ENCODE results near the gene COQ10A. TPM values are rescaled to one million over a fixed set of nuclear protein-coding genes. Genes with fewer than 3 reads are reported as not detected.
A peak's percentile ranks its signal among the peaks of the same experiment; 100 is the strongest.

Gene COQ10A
- total RNA-seq, 1 experiment from 2014 or later: 3.8 TPM

DNA sequence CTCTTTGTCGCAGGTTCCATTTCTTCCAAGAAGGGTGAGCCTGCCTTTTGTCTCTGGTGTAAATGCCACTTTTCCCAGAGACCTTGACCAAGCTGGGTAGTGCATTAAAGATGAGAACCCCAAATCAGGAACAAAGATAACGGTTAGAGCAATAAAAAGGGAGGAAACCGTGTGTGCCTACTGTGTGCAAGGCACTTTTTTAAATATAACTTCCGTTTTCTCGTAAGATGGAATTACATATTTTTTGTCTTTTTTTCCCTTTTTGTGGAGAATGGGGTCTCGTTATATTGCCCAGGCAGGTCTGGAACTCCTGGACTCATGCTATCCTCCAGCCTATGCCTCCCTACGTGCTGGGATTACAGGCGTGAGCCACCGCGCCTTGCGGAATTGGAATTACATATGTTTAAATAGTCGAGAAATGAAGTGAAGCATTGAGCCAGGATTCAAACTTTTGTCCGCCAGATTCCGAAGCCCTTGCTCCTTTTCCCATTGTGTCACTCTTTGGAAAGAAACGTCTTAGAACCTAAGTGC lies 43.1 kb upstream of the COQ10A start:
- no peak for DNase-seq (ENCODE audit: unreplicated experiment)
- intact Hi-C loops (cut with micrococcal nuclease): loop anchor here (1.0 to 10.0 kb wide), 4 partner anchors 30 to 489 kb away; no protein-coding TSS in a partner anchor
- peaks cover 24% of the 10 kb centered on the region for H3K4me1 Mint-ChIP-seq (ENCODE audit: insufficient read depth, unreplicated experiment)
- H3K36me3 Mint-ChIP-seq (ENCODE audit: insufficient read depth, unreplicated experiment): peaks cover 15% of the 10 kb centered on the region
- no peak for TF ChIP-seq CTCF (IDR thresholded peaks at IDR 0.05; ENCODE audit: unreplicated experiment)
- no peaks in the 10 kb centered on the region for H3K27me3 Mint-ChIP-seq (ENCODE audit: insufficient read depth, unreplicated experiment)
- H3K27ac Mint-ChIP-seq (ENCODE audit: low read depth, unreplicated experiment): peak overlapping the region; percentile 88
- ChIA-PET CTCF (interaction anchor here (0.7 to 2.9 kb wide), 8 partner anchors 17 to 485 kb away, joined by 4 to 36 read pairs (median 12); partner anchors contain the start of genes ANKRD52 and ZC3H10), POLR2A (interaction anchor here (0.6 to 4.0 kb wide), 5 partner anchors 9 to 43 kb away, joined by 3 to 108 read pairs (median 3); partner anchors contain the start of genes ANKRD52 and SMARCC2)
- peak overlapping the region; percentile 82 for H3K4me3 Mint-ChIP-seq (ENCODE audit: unreplicated experiment)
- H3K9me3 Mint-ChIP-seq (ENCODE audit: unreplicated experiment): no peaks in the 10 kb centered on the region
- no TSS peak for BruUV-seq (replicated peaks)

DNA sequence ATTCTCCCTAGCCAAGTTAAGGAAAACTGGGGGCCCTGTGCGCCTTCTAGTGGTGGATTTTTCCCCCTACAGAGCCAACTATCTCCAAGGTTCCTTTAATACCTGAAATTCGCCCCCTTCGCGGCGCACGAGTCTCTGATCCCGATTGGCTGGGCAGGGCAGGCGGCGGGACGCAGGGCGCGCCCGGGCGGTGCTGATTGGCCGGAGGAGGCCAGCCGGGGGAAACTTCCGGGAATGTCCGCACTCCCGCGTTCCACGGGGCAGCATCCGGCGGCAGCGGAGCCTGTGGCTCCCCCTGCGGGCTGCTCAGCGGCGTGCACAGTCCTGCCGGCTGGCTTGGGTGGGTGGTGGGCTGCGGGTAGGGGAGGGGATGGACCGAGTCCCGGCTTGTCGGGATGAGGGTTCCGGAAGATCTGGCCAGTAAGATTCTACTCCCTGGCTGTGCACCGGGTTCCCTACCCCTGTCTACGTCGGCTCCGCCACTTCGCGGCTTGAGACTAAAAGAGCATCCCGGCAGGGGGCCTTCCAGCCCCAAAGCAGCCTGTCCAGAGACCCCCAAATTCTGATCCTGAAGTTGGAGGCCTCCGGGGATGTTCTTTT lies 42.5 kb upstream of the COQ10A start, which contains the start of gene NABP2:
TSS of gene NABP2 (plus strand) at position 241 of the 600 bp plus-strand sequence. CDS start 515 bp downstream, outside the sequence.
- peak; percentile 98 for DNase-seq (ENCODE audit: unreplicated experiment)
- peak within 1 kb of the TSS; percentile 88 for H3K27ac Mint-ChIP-seq (ENCODE audit: low read depth, unreplicated experiment)
- POLR2A ChIA-PET: interaction anchor here (0.8 to 3.4 kb wide), 2 partner anchors 33 to 42 kb away, joined by 3 to 28 read pairs; partner anchors contain the start of gene ANKRD52
- H3K4me3 Mint-ChIP-seq (ENCODE audit: unreplicated experiment): peak within 1 kb of the TSS; percentile 82
- BruUV-seq (replicated peaks): TSS peak; percentile 8
- H3K27me3 Mint-ChIP-seq (ENCODE audit: insufficient read depth, unreplicated experiment): no peaks in the 10 kb centered on the region
- peaks cover 24% of the 10 kb centered on the region for H3K4me1 Mint-ChIP-seq (ENCODE audit: insufficient read depth, unreplicated experiment)
- intact Hi-C loops (cut with micrococcal nuclease): loop anchor here (1.0 to 10.0 kb wide), 4 partner anchors 31 to 489 kb away; no protein-coding TSS in a partner anchor
- peaks cover 16% of the 10 kb centered on the region for H3K36me3 Mint-ChIP-seq (ENCODE audit: insufficient read depth, unreplicated experiment)
- H3K9me3 Mint-ChIP-seq (ENCODE audit: unreplicated experiment): no peaks in the 10 kb centered on the region
- CTCF ChIA-PET: interaction anchor here (2.6 kb wide), 1 partner anchor 32 kb away, joined by 20 read pairs; no protein-coding TSS in a partner anchor
- TF ChIP-seq CTCF (IDR thresholded peaks at IDR 0.05; ENCODE audit: unreplicated experiment): peak; percentile 78

- peaks cover 24% of the 10 kb centered on the region for H3K4me1 Mint-ChIP-seq (ENCODE audit: insufficient read depth, unreplicated experiment)
- H3K27ac Mint-ChIP-seq (ENCODE audit: low read depth, unreplicated experiment): peak overlapping the region; percentile 88
- intact Hi-C loops (cut with micrococcal nuclease): loop anchor here (1.0 to 10.0 kb wide), 4 partner anchors 32 to 490 kb away; no protein-coding TSS in a partner anchor
- H3K4me3 Mint-ChIP-seq (ENCODE audit: unreplicated experiment): peak overlapping the region; percentile 82
- TF ChIP-seq CTCF (IDR thresholded peaks at IDR 0.05; ENCODE audit: unreplicated experiment): no peak
- H3K9me3 Mint-ChIP-seq (ENCODE audit: unreplicated experiment): no peaks in the 10 kb centered on the region
- CTCF ChIA-PET: interaction anchor here (1.0 to 1.5 kb wide), 4 partner anchors 9 to 31 kb away, joined by 3 to 5 read pairs (median 4); no protein-coding TSS in a partner anchor
- BruUV-seq (replicated peaks): no TSS peak
- DNase-seq (ENCODE audit: unreplicated experiment): no peak
- H3K27me3 Mint-ChIP-seq (ENCODE audit: insufficient read depth, unreplicated experiment): no peaks in the 10 kb centered on the region
- peaks cover 16% of the 10 kb centered on the region for H3K36me3 Mint-ChIP-seq (ENCODE audit: insufficient read depth, unreplicated experiment)
- POLR2A ChIA-PET: no interaction called here
Measured at GRCh38 chr12:56224954-56225353, 41.8 kb upstream of the COQ10A start.

- Mint-ChIP-seq H3K27ac (ENCODE audit: low read depth, unreplicated experiment) (no peak overlapping the region), H3K36me3 (ENCODE audit: insufficient read depth, unreplicated experiment) (peaks cover 16% of the 10 kb centered on the region), H3K9me3 (ENCODE audit: unreplicated experiment) (no peaks in the 10 kb centered on the region), H3K27me3 (ENCODE audit: insufficient read depth, unreplicated experiment) (no peaks in the 10 kb centered on the region), H3K4me3 (ENCODE audit: unreplicated experiment) (no peak overlapping the region), H3K4me1 (ENCODE audit: insufficient read depth, unreplicated experiment) (peaks cover 14% of the 10 kb centered on the region)
- ChIA-PET CTCF (no interaction called here), POLR2A (no interaction called here)
- DNase-seq (ENCODE audit: unreplicated experiment): no peak
- no TSS peak for BruUV-seq (replicated peaks)
- intact Hi-C loops (cut with micrococcal nuclease): loop anchor here (10.0 kb wide), 1 partner anchor 494 kb away; no protein-coding TSS in a partner anchor
- no peak for TF ChIP-seq CTCF (IDR thresholded peaks at IDR 0.05; ENCODE audit: unreplicated experiment)
Measured at GRCh38 chr12:56229082-56229481, 37.7 kb upstream of the COQ10A start.
